ENCODE measurements around the gene ZNF81.
"Not testable (repeated sequence)": the region's sequence is repeated elsewhere in the genome, so short reads cannot be mapped to it uniquely, and the experiment has no call there.

DNA sequence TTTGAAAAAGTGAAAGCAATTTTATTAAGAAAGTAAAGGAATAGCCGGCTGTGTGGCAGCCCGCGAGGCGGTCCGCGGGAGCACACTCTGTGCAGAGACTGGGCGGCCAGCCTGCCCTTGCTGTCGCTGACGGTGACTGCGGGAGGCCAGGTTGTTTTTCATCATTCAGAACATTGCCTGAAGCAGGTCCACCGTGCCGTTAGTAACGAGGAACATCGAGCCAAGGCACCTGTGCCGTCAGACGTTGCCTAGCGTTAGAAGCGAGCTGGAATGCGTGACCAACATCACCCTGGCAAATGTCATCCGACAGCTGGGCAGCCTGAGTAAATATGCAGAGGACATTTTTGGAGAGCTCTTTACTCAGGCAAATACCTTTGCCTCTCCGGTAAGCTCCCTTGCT, 33.6 kb upstream of the ZNF81 start:
- not testable (repeated sequence) for TF ChIP-seq CTCF, POLR2A (IDR thresholded peaks at IDR 0.05)
